Left ventricle myocardium superior (tissue), 1 donor: ENCODE measurements around the gene PCDHA6. TPM values are rescaled to one million over a fixed set of nuclear protein-coding genes. Genes with fewer than 3 reads are reported as not detected.
A peak's percentile ranks its signal among the peaks of the same experiment; 100 is the strongest.
"Not testable (repeated sequence)": the region's sequence is repeated elsewhere in the genome, so short reads cannot be mapped to it uniquely, and the experiment has no call there.

Experiments used
- ATAC-seq: fragments of 200-7000 bp; cut with Tn5 transposase; one replicate; pipeline ENCODE4 v1.9.1; 2020; ENCODE audit warnings: mild to moderate bottlenecking, moderate library complexity
- DNase-seq: peaks from one replicate; pipeline ENCODE4 v3.0.0-alpha.2; 2020
- intact Hi-C: fragments of 100-400 bp; cut with micrococcal nuclease; formaldehyde crosslinking; loops from one replicate; pipeline ENCODE4 v1.11.0; 2022
- total RNA-seq: library from RNA; stranded (reverse); fragmentation: NEBNext Ultra II Directional; extraction: Animal tissue kit (Norgen Biotek cat#: 25700); gene quantifications from one replicate; pipeline ENCODE4 v1.2.1, GENCODE V29; 2021
- donor health status: DM: no; HTN: yes; CAD: no; lungs with severe emphysema.

The PCDHA6 gene
- total RNA-seq, 1 donor from 2014 or later, result not detected

- DNase-seq, ATAC-seq, intact Hi-C loops: not testable (repeated sequence)
Measured at GRCh38 chr5:140808241-140808888, 19.4 kb upstream of the PCDHA6 start.

GRCh38 chr5:140808889-140809291 lies 18.9 kb upstream of the PCDHA6 start:
- intact Hi-C loops, result no loop called here
- no peak for DNase-seq

GRCh38 chr5:140821375-140822280 lies 6.1 kb upstream of the PCDHA6 start, which contains the start of gene PCDHA5:
Gene PCDHA5, plus strand, starts transcription at chr5:140821613.
- peak; percentile 28 for DNase-seq
- ATAC-seq, result no peak

More at GRCh38 chr5:140808889-140809291, 18.9 kb upstream of the PCDHA6 start:
- ATAC-seq, result no peak

GRCh38 chr5:140822281-140822629 lies 5.5 kb upstream of the PCDHA6 start:
- ATAC-seq (no peak), DNase-seq (no peak)
- intact Hi-C loops, result no loop called here

More at GRCh38 chr5:140821375-140822280, 6.1 kb upstream of the PCDHA6 start, which contains the start of gene PCDHA5:
- intact Hi-C loops, result no loop called here

GRCh38 chr5:140822969-140823368 lies 4.8 kb upstream of the PCDHA6 start:
- ATAC-seq, intact Hi-C loops, DNase-seq: not testable (repeated sequence)

GRCh38 chr5:140823475-140823874 lies 4.3 kb upstream of the PCDHA6 start:
- DNase-seq (peak; percentile 28), ATAC-seq (no peak)
- intact Hi-C loops, result no loop called here

GRCh38 chr5:140828362-140828737 lies 590 bp downstream of the PCDHA6 start:
- ATAC-seq (no peak), DNase-seq (no peak)
- intact Hi-C loops, result no loop called here

GRCh38 chr5:140829511-140830501 lies 2.0 kb downstream of the PCDHA6 start:
- DNase-seq, intact Hi-C loops, ATAC-seq: not testable (repeated sequence)

- intact Hi-C loops, result no loop called here
- ATAC-seq, result no peak
- DNase-seq, result no peak
Measured at GRCh38 chr5:140833993-140834392, 6.2 kb downstream of the PCDHA6 start, which contains the start of gene PCDHA7. Gene PCDHA7, plus strand, starts transcription at chr5:140834269. Its CDS starts 115 bp downstream, at chr5:140834384.

- DNase-seq, ATAC-seq, intact Hi-C loops: not testable (repeated sequence)
Measured at GRCh38 chr5:140834439-140835008, 6.8 kb downstream of the PCDHA6 start.

- ATAC-seq, result no peak
- intact Hi-C loops, result no loop called here
- DNase-seq, result no peak
Measured at GRCh38 chr5:140835622-140836510, 8.1 kb downstream of the PCDHA6 start.

- no peak for ATAC-seq
- intact Hi-C loops, result no loop called here
- DNase-seq, result no peak
Measured at GRCh38 chr5:140840978-140841962, 13.5 kb downstream of the PCDHA6 start, which contains the start of gene PCDHA8. Gene PCDHA8, plus strand, starts transcription at chr5:140841187. Its CDS starts 135 bp downstream, at chr5:140841322.

- ATAC-seq, result no peak
- no peak for DNase-seq
- intact Hi-C loops, result no loop called here
Measured at GRCh38 chr5:140842798-140843733, 15.3 kb downstream of the PCDHA6 start.

- DNase-seq, ATAC-seq, intact Hi-C loops: not testable (repeated sequence)
Measured at GRCh38 chr5:140848139-140849102, 20.7 kb downstream of the PCDHA6 start, which contains the start of gene PCDHA9. Gene PCDHA9, plus strand, starts transcription at chr5:140848382. Its CDS starts 114 bp downstream, at chr5:140848496.
